Astrocyte of the spinal cord (primary cell): ENCODE results near the gene PRSS8.
"Not testable (repeated sequence)": the region's sequence is repeated elsewhere in the genome, so short reads cannot be mapped to it uniquely, and the experiment has no call there.

Experiments
- DNase-seq: peaks from one replicate; pipeline ENCODE4 v3.0.0; 2011; ENCODE audit warnings: low read depth, low spot score
- H3K4me3 ChIP-seq: 2 replicates; pipeline ENCODE4 v1.5.1; 2011; ENCODE audit warnings: low read depth, mild to moderate bottlenecking, low read length, moderate library complexity
- CTCF ChIP-seq: IDR thresholded peaks from 2 replicates; pipeline ENCODE4 v1.5.1; 2012; ENCODE audit warnings: low read depth, mild to moderate bottlenecking, low read length, inconsistent platforms
- in situ Hi-C: cut with HindIII; loops from 2 replicates; pipeline ENCODE4 v1.10.0; 2017; ENCODE audit warnings: low sequenced_read_pairs

The PRSS8 gene

GRCh38 chr16:31107465-31107867 lies 28.1 kb downstream of the PRSS8 start:
- no peak overlapping the region for H3K4me3 ChIP-seq
- no peak for DNase-seq
- TF ChIP-seq CTCF, result no peak
- in situ Hi-C loops, result no loop called here

GRCh38 chr16:31106509-31107464 lies 28.7 kb downstream of the PRSS8 start:
- TF ChIP-seq CTCF, result no peak
- in situ Hi-C loops, result no loop called here
- no peak overlapping the region for H3K4me3 ChIP-seq
- no peak for DNase-seq

GRCh38 chr16:31105677-31106213 lies 29.8 kb downstream of the PRSS8 start:
- no peak overlapping the region for H3K4me3 ChIP-seq
- peak; percentile 83 for TF ChIP-seq CTCF
- in situ Hi-C loops, result no loop called here
- DNase-seq, result peak; percentile 47

GRCh38 chr16:31100876-31101641 lies 34.5 kb downstream of the PRSS8 start:
- in situ Hi-C loops, DNase-seq, H3K4me3 ChIP-seq: not testable (repeated sequence)

- TF ChIP-seq CTCF, result no peak
- DNase-seq, result peak; percentile 36
- in situ Hi-C loops, result no loop called here
- H3K4me3 ChIP-seq, result no peak overlapping the region
Observed at GRCh38 chr16:31099860-31100638, 35.5 kb downstream of the PRSS8 start.

GRCh38 chr16:31094424-31095120 lies 41.0 kb downstream of the PRSS8 start, which contains the start of gene VKORC1:
VKORC1 (minus strand) TSS chr16:31094797; CDS start chr16:31094729, 68 bp downstream.
- no peak for TF ChIP-seq CTCF
- DNase-seq, result peak; percentile 98
- H3K4me3 ChIP-seq, result peak within 1 kb of the TSS; percentile 87
- in situ Hi-C loops, result no loop called here
